Measurements from ENCODE around the gene ARHGAP30.
"Not testable (repeated sequence)": the region's sequence is repeated elsewhere in the genome, so short reads cannot be mapped to it uniquely, and the experiment has no call there.

DNA sequence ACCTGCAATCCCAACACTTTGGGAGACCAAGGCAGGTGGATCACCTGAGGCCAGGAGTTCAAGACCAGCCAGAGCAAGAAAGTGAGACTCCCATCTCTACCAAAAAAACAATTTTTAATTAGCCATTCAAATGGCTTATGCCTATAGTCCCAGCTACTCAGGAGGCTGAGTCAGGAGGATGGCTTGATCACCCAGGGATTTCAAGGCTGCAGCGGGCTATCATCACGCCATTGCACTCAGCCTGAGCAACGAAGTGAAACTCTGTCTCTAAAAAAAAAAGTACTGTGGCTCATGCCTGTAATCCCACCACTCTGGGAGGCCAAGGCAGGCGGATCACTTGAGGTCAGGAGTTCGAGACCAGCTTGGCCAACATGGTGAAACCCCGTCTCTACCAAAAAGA is 46.3 kb upstream of the ARHGAP30 start:
- TF ChIP-seq, protein P1, sequence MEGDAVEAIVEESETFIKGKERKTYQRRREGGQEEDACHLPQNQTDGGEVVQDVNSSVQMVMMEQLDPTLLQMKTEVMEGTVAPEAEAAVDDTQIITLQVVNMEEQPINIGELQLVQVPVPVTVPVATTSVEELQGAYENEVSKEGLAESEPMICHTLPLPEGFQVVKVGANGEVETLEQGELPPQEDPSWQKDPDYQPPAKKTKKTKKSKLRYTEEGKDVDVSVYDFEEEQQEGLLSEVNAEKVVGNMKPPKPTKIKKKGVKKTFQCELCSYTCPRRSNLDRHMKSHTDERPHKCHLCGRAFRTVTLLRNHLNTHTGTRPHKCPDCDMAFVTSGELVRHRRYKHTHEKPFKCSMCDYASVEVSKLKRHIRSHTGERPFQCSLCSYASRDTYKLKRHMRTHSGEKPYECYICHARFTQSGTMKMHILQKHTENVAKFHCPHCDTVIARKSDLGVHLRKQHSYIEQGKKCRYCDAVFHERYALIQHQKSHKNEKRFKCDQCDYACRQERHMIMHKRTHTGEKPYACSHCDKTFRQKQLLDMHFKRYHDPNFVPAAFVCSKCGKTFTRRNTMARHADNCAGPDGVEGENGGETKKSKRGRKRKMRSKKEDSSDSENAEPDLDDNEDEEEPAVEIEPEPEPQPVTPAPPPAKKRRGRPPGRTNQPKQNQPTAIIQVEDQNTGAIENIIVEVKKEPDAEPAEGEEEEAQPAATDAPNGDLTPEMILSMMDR (IDR thresholded peaks at IDR 0.05): not testable (repeated sequence)
- not testable (repeated sequence) for TF ChIP-seq TEAD4 (IDR thresholded peaks at IDR 0.05; ENCODE audit: borderline replicate concordance, insufficient read depth); GATA2 (CRISPR knock-in tag; IDR thresholded peaks at IDR 0.05)

Data from SK-N-SH (cell line).